Measurements from ENCODE around the gene AHNAK2. TPM values are rescaled to one million over a fixed set of nuclear protein-coding genes. Genes with fewer than 3 reads are reported as not detected.

AHNAK2 gene
- total and polyA plus RNA-seq, 9 of the 15 experiments (the other 6 are each of a cell fraction or from before 2014, with no cell fraction given) = 0.04 to 0.09 (median 0.04) TPM; not detected in 6

DNA sequence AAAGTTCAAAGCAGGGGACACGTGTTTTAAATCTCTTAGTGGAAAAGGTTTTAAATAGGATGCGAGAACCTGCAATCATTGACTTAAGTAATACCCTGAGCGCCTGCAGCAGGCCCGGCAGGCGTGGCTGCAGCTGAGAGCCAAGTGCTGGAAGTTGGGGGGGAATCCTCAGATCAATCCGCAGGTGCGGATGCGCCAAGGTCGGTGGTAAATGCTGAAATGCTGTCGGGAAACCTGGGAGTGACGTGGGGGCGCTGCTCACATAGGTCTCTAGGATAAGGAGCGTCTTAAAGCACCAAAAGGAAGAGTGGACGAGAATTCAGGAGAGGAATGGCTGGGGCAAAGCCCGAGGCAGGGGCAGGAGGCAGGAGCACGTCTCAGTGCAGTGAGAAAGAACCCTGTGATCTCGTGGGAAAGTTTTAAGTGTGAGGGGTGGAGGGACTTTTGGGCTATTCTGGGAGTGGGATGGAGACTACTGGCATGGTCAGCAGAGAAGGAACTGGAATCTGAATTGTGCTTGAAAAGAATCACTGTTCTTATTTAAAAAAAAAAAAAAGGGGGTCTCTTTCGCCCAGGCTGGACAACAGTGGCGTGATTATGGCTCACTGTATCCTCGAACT, 43.6 kb upstream of the AHNAK2 start (continued):
- TF ChIP-seq FOXK2 (conservative IDR thresholded peaks at IDR 0.05 in 1 of 2, IDR thresholded peaks at IDR 0.05 in 1 of 2; ENCODE audit: low read depth in 2 of 2) = no peak
- no peak for TF ChIP-seq SREBF1 (IDR thresholded peaks at IDR 0.05; ENCODE audit: borderline replicate concordance, low read depth, low read length)
- TF ChIP-seq CHD2 (IDR thresholded peaks at IDR 0.05; ENCODE audit: low read depth, low read length) = no peak
- TF ChIP-seq, protein P1, sequence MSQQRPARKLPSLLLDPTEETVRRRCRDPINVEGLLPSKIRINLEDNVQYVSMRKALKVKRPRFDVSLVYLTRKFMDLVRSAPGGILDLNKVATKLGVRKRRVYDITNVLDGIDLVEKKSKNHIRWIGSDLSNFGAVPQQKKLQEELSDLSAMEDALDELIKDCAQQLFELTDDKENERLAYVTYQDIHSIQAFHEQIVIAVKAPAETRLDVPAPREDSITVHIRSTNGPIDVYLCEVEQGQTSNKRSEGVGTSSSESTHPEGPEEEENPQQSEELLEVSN (IDR thresholded peaks at IDR 0.05; ENCODE audit: borderline replicate concordance in 1 of 2, extremely low read depth in 1 of 2, insufficient read depth in 1 of 2, insufficient read length in 1 of 2, low read depth in 1 of 2, low read length in 1 of 2, poor library complexity in 1 of 2, severe bottlenecking in 1 of 2) = peak in 1 of 2 experiments; percentile 6
- TF ChIP-seq RCOR1 (IDR thresholded peaks at IDR 0.05; ENCODE audit: borderline replicate concordance in 1 of 2, low read depth in 2 of 2, low read length in 2 of 2) = no peak
- 0 out of 2 replicates have a peak, but pooled peaks have one; percentile 8 for TF ChIP-seq CEBPG (CRISPR knock-in tag; IDR thresholded peaks at IDR 0.05)
- no peak for TF ChIP-seq CEBPG (tag; conservative IDR thresholded peaks at IDR 0.05 in 1 of 2, IDR thresholded peaks at IDR 0.05 in 1 of 2)
- TF ChIP-seq ATF7 (IDR thresholded peaks at IDR 0.05) = peak; percentile 20; the same call in 1 of the 2 replicates
- no peak for TF ChIP-seq TOE1 (IDR thresholded peaks at IDR 0.05; ENCODE audit: borderline replicate concordance)
- no peak for TF ChIP-seq TOE1 (CRISPR knock-in tag; IDR thresholded peaks at IDR 0.05; ENCODE audit: borderline replicate concordance, low read depth)
- no peak for TF ChIP-seq ZKSCAN3 (CRISPR knock-in tag; IDR thresholded peaks at IDR 0.05)
- no peak for TF ChIP-seq ZSCAN29 (IDR thresholded peaks at IDR 0.05)
- peak; percentile 20; the same call in 1 of the 2 replicates for TF ChIP-seq LEF1 (IDR thresholded peaks at IDR 0.05)

All from K562 (cell line).